Gastrocnemius medialis (tissue), 4 donors: Measurements from ENCODE around the gene ELK4.

ENCODE experiments used
- CTCF ChIP-seq, 5 experiments: fragments of 450-650 bp in 3 of 5; fragments of 200-600 bp in 2 of 5; sonication (generic) in 2 of 5; IDR thresholded peaks in 4 of 5; conservative IDR thresholded peaks in 1 of 5; 1 replicate in 4 of 5; 2 replicates in 1 of 5; pipeline ENCODE4 v1.5.1; 2016 to 2019; ENCODE audit warnings: antibody characterized with exemption in 5 of 5, mild to moderate bottlenecking in 3 of 5, moderate library complexity in 3 of 5
- POLR2A ChIP-seq, 2 donors: fragments of 450-650 bp; IDR thresholded peaks; one replicate each; pipeline ENCODE4 v1.6.1; 2017; ENCODE audit warnings: antibody characterized with exemption in 2 of 2, mild to moderate bottlenecking in 2 of 2, moderate library complexity in 2 of 2

DNA sequence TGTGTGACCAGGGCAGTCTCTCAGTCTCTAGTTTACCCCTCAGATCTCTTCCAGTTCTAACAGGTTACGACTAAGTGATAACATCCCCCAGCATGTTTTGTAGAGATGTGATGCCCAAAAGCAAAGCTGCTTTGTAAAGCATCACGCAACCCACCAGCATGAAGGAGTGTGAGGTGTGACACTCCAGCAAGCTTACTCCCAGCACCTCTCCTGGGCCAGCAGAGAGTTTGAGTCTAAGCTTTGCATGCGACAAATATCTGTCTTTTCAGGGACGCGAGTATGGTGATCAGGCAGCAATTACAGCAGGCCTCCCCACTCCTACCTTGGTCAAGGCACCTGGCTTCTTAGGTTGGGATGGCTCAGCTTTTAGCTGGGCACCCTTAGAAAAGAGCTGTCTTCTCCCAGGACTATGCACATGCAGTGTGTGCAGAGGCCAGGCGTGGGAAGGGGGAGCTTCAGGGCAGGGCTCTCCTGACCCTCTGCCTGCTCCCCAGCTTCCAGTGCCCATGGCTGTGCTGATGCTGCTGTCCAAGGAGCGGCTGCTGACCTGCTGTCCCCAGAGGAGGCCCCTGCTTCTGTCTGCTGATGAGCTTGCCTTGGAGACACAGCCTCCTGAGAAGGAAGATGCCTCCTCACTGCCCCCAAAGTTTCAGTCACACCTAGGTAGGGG is 48.2 kb downstream of the ELK4 start:
- TF ChIP-seq POLR2A (IDR thresholded peaks at IDR 0.05) = no peak
- no peak for TF ChIP-seq CTCF (IDR thresholded peaks at IDR 0.05 in 4 of 5, conservative IDR thresholded peaks at IDR 0.05 in 1 of 5)
